ENCODE results near the gene RALGAPA2.

- TF ChIP-seq POLR2AphosphoS5 (IDR thresholded peaks at IDR 0.05; ENCODE audit: low read depth, low read length): no peak
- TF ChIP-seq SIN3A (IDR thresholded peaks at IDR 0.05; ENCODE audit: low read depth): no peak
- TF ChIP-seq CTCF (IDR thresholded peaks at IDR 0.05 in 2 of 3, conservative IDR thresholded peaks at IDR 0.05 in 1 of 3; ENCODE audit: borderline replicate concordance in 1 of 3, insufficient read depth in 1 of 3, low read depth in 2 of 3, low read length in 2 of 3): no peak
- TF ChIP-seq EZH2phosphoT487 (IDR thresholded peaks at IDR 0.05; ENCODE audit: borderline replicate concordance): no peak
These were observed 187.2 kb downstream of the RALGAPA2 start for GRCh38 chr20:20525214-20525613.

All from HCT116 (cell line).